Measurements from ENCODE around the gene CBX1.

DNA sequence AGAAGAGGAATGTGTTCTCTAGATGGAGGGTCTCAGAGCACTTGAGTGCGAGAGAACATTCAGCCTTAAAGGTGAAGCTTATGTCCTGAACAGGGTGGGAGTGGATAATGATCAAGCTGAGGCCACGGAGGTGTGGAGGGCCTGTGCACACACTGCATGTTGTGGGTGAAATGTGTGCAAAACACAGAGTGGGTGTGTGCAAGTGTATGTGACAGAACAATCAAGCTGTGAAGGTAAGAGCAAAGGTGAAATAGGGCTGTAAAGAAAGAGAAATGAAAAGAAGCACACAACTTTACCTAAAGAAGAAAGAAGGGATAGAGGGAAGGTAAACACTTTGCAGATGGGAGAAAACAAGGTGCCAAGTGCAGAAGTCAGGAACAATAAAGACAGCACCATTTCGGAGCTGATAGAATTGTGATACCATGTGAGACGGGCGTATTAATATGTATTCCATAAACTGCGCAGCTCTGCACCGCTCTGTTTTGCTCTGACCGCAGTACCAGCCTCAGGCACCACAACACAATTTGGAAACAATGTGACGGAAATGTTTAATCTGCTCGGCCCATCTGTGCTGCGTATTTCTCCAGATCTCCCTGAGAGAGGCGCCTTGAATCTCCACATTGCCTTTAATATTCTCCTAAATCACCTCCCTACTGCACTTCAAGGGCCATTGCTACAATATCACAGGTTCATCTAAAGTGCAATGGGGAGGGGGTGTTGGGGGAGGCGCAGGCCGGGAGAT is 46.9 kb upstream of the CBX1 start:
- TF ChIP-seq POLR2A (IDR thresholded peaks at IDR 0.05): no peak
- TF ChIP-seq, protein P1, sequence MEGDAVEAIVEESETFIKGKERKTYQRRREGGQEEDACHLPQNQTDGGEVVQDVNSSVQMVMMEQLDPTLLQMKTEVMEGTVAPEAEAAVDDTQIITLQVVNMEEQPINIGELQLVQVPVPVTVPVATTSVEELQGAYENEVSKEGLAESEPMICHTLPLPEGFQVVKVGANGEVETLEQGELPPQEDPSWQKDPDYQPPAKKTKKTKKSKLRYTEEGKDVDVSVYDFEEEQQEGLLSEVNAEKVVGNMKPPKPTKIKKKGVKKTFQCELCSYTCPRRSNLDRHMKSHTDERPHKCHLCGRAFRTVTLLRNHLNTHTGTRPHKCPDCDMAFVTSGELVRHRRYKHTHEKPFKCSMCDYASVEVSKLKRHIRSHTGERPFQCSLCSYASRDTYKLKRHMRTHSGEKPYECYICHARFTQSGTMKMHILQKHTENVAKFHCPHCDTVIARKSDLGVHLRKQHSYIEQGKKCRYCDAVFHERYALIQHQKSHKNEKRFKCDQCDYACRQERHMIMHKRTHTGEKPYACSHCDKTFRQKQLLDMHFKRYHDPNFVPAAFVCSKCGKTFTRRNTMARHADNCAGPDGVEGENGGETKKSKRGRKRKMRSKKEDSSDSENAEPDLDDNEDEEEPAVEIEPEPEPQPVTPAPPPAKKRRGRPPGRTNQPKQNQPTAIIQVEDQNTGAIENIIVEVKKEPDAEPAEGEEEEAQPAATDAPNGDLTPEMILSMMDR (IDR thresholded peaks at IDR 0.05): no peak
- TF ChIP-seq EP300 (IDR thresholded peaks at IDR 0.05): no peak
- no peak for TF ChIP-seq POLR2AphosphoS5 (IDR thresholded peaks at IDR 0.05)

Data from suprapubic skin (tissue), 4 donors.